HUES64 (cell line): ENCODE data around the gene SHFL.

Experiments
- H3K27ac ChIP-seq: 2 replicates; pipeline ENCODE4 v1.7.0; 2013; ENCODE audit warnings: low read depth, low read length, inconsistent platforms
- H3K27me3 ChIP-seq: 2 replicates; pipeline ENCODE4 v1.6.1; 2013; ENCODE audit warnings: mild to moderate bottlenecking, low read length; ENCODE audit not compliant: insufficient read depth
- H3K36me3 ChIP-seq: 2 replicates; pipeline ENCODE4 v1.6.1; 2013; ENCODE audit warnings: mild to moderate bottlenecking, low read length; ENCODE audit not compliant: insufficient read depth
- H3K4me1 ChIP-seq: 2 replicates; pipeline ENCODE4 v1.6.1; 2013; ENCODE audit warnings: mild to moderate bottlenecking, low read length, moderate library complexity; ENCODE audit not compliant: insufficient read depth
- H3K4me3 ChIP-seq: 2 replicates; pipeline ENCODE4 v1.5.1; 2013; ENCODE audit warnings: mild to moderate bottlenecking, low read length, moderate library complexity
- H3K9ac ChIP-seq: 2 replicates; pipeline ENCODE4 v1.6.1; 2013; ENCODE audit warnings: mild to moderate bottlenecking, low read depth, low read length
- H3K9me3 ChIP-seq: 2 replicates; pipeline ENCODE4 v1.6.1; 2013; ENCODE audit warnings: low read depth, low read length; ENCODE audit not compliant: insufficient read depth
- WGBS: fragments of 150-250, 120-280 bp; methylation state at CpG from one replicate; pipeline ENCODE4 v1.1.7; 2013; ENCODE audit warnings: missing lambda C conversion rate; 5-methylcytosine and 5-hydroxymethylcytosine counted together

SHFL gene

DNA sequence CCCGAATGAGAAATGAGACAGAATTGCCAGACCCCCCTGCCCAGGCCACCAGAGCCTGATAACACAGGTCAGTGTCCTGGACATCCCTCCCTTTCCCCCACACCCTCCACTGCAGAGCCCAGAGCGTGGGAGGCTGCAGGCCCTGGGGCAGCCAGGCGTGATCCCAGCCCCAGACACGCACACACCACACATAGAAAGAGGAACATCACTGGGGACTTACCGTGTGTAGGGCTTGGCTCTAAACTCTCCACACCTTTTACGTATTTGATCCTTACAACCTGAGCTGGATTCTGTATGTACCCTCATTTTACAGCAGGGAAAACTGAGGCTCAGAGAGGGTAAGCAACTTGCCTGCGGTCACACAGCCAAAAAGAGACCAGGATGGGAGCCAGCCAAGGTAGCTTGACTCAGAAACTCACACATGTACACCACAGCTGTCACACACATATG, 16.7 kb downstream of the SHFL start:
- WGBS, result 89% methylated on average over 7 of the region's 7 CpGs

DNA sequence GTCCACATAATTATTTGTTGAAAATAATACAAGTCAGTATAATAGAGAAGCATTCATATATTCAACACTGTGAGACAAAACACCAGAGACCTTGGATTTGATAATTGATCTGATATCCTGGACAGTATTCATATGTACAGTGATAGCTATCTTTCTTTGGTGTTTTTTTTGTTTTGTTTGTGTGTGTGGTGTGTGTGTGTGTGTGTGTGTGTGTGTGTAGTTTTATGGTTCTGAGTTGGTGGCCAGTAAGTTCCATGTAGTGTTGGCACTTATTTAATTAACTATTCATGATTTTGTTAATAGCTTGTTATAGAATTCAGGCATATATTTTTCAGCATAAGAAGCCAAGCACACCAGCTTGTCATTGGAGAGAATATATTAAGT, 18.0 kb downstream of the SHFL start:
- Histone ChIP-seq H3K9ac (no peak overlapping the region), H3K9me3 (no peaks in the 10 kb centered on the region), H3K36me3 (peaks cover 21% of the 10 kb centered on the region), H3K27ac (no peak overlapping the region), H3K4me1 (peaks cover 5% of the 10 kb centered on the region), H3K4me3 (no peak overlapping the region), H3K27me3 (no peaks in the 10 kb centered on the region)

More for the DNA sequence above, 16.7 kb downstream of the SHFL start:
- Histone ChIP-seq H3K4me3 (no peak overlapping the region), H3K9me3 (no peaks in the 10 kb centered on the region), H3K27me3 (no peaks in the 10 kb centered on the region), H3K4me1 (peaks cover 5% of the 10 kb centered on the region), H3K27ac (no peak overlapping the region), H3K9ac (no peak overlapping the region), H3K36me3 (peaks cover 8% of the 10 kb centered on the region)

DNA sequence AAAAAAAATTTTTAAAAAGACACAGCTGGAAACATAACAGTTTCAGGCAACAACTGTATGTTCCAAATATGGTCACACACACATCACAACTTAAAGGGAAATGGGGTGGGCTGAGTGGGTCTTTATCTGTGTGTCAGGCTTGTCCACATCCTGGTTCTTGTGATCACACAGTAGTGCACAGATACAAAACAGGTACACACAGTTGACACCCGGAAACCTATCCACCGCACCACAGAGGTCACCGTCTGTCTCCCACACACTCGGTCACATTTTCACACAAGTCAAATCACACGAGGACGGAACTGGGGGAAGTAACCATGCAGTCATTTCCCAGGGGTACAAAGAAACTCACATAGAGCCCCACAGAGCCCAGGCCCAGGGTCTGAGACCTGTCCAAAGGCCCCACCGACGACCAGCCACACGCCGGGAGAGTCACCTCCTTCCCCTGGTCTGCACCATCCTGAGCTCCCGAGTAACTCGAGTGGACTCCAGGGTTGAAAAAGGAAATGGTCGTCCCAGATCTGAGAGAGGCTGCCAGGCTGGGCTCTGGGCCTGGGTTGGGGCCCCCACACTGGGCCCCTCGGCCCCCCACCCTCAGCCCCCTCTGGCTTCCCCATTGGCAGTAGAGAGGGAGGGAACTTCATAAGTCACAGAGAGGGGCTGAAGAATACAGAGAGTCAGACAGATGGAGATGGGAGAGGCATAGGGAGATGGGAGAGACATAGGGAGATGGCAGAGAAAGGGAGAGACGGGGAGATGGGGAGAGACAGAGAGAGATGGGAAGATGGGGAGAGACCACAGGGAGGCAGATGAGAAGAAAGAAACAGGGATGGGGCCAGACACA, 18.8 kb downstream of the SHFL start:
- H3K9ac ChIP-seq, result no peak overlapping the region
- no peak overlapping the region for H3K4me3 ChIP-seq
- peaks cover 5% of the 10 kb centered on the region for H3K4me1 ChIP-seq
- no peak overlapping the region for H3K27ac ChIP-seq
- H3K9me3 ChIP-seq, result no peaks in the 10 kb centered on the region
- H3K36me3 ChIP-seq, result peaks cover 29% of the 10 kb centered on the region
- 86% methylated on average over 15 of the region's 15 CpGs for WGBS
- no peaks in the 10 kb centered on the region for H3K27me3 ChIP-seq

DNA sequence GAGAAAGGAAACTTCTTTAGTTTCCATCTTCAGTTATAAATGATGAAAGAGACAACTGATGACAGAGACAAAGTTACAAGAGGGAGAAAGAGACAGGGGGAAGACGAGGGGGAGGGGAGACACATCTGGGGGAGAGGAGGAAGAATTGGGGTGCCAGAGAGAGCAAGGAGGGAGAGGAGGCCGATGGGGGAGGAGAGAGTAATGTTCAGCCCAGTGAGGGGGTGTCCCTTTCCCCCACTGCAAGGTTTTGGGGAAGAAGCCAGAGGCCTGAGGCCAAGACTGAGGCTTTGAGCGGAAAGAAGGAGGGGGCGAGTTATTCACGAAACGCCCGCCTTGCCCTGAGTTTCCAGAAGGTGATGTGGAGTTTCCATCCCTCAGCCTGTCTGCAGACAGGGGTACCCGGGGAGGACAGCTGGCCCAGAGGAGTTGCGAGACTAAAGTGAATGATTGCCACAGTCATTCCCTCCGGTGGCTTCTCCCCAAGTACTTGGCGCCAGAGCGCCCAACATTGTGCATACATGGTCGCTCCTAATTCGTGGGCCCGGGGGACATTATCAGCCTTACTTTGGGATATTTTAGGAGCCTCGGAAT, 19.5 kb downstream of the SHFL start:
- Histone ChIP-seq H3K4me3 (peak overlapping the region; percentile 79), H3K4me1 (peaks cover 5% of the 10 kb centered on the region), H3K27me3 (no peaks in the 10 kb centered on the region), H3K9ac (no peak overlapping the region), H3K9me3 (no peaks in the 10 kb centered on the region), H3K27ac (no peak overlapping the region), H3K36me3 (peaks cover 36% of the 10 kb centered on the region)
- WGBS, result 65% methylated on average over 16 of the region's 16 CpGs

DNA sequence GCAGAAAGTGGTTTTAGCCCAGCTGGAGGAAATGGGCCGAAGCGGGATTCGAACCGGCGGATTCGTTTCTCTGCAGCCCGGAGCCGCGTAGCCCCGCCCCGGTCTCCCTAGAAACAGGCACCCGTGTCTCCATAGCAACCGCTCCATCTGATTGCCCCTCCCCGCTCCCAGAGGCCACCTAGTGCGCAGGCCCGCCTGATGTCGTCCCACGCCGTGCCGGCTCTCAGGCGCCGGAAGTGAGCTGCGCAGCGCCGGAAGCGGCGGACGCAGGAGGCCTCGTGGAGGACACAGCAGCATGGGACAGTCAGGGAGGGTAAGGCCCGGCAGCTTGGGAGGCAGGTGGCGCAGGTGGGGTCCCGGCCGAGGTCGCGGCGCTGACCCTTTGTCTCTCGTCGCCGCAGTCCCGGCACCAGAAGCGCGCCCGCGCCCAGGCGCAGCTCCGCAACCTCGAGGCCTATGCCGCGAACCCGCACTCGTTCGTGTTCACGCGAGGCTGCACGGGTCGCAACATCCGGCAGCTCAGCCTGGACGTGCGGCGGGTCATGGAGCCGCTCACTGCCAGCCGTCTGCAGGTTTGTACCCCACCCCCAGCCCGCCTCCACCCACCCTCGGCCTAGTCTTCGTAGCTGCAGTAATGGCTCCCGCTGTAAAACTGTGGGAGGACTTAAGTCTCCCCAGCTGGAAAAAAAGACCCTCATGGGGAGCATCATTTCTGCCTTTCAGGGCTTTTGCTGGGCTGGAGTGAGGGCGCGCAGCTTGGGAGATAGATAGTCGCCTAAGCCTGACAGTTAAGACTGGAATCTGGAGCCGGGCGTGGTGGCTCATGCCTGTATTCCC, 20.2 kb downstream of the SHFL start, which contains the start of gene PPAN:
Gene PPAN (plus strand): TSS at position 263 of the 837 bp plus-strand sequence. CDS start 33 bp downstream, at position 296.
- H3K27ac ChIP-seq, result peak within 1 kb of the TSS; percentile 68
- H3K27me3 ChIP-seq, result no peaks in the 10 kb centered on the region
- H3K9ac ChIP-seq, result peak within 1 kb of the TSS; percentile 95
- H3K4me1 ChIP-seq, result peaks cover 5% of the 10 kb centered on the region
- H3K36me3 ChIP-seq, result peaks cover 43% of the 10 kb centered on the region
- no peaks in the 10 kb centered on the region for H3K9me3 ChIP-seq
- WGBS, result under 1% methylated on average over 71 of the region's 71 CpGs
- H3K4me3 ChIP-seq, result peak within 1 kb of the TSS; percentile 79

DNA sequence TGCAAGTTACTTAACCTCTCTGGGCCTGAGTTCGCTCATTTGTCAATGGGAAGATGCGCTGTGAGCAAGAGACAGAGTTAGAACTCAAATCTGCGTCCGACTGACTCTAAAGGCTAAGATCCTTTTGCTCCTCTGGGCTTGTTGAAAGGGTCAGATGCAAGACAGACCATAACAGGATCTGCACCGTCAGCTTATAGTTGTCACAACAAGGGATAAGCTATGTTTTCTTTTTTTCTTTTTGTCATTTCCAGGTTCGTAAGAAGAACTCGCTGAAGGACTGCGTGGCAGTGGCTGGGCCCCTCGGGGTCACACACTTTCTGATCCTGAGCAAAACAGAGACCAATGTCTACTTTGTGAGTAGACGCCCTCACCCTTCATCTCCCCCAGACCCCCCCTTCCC, 21.1 kb downstream of the SHFL start:
- Histone ChIP-seq H3K27ac (no peak overlapping the region; the same call in 1 of the 2 replicates), H3K27me3 (no peaks in the 10 kb centered on the region), H3K36me3 (peaks cover 46% of the 10 kb centered on the region), H3K9me3 (no peaks in the 10 kb centered on the region), H3K4me3 (peak overlapping the region; percentile 79), H3K4me1 (peaks cover 5% of the 10 kb centered on the region), H3K9ac (peak overlapping the region; percentile 95)
- 91% methylated on average over 10 of the region's 10 CpGs for WGBS

DNA sequence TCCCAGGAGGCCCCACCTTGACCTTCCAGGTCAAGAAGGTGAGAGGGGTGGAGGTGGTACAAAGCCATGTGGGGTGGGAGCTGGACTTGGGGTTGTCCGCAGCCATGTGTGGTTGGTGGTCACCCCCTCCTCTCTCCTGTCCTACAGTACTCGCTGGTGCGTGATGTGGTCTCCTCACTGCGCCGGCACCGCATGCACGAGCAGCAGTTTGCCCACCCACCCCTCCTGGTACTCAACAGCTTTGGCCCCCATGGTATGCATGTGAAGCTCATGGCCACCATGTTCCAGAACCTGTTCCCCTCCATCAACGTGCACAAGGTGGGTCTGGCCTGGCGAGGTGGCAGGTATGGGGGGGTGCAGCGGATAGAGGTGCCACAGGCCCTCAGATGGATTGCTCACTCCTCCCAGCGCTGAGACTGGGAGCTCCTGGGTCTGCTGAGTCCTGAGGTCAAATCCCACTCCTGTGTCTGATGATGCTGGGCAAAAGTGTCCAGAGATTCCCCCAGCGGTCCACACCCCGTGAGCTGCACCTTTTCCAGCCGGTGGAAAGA, 21.8 kb downstream of the SHFL start:
- Histone ChIP-seq H3K9ac (no peak overlapping the region), H3K4me3 (no peak overlapping the region), H3K27me3 (no peaks in the 10 kb centered on the region), H3K36me3 (peaks cover 46% of the 10 kb centered on the region), H3K27ac (no peak overlapping the region), H3K9me3 (no peaks in the 10 kb centered on the region), H3K4me1 (peaks cover 5% of the 10 kb centered on the region)
- 96% methylated on average over 14 of the region's 14 CpGs for WGBS

DNA sequence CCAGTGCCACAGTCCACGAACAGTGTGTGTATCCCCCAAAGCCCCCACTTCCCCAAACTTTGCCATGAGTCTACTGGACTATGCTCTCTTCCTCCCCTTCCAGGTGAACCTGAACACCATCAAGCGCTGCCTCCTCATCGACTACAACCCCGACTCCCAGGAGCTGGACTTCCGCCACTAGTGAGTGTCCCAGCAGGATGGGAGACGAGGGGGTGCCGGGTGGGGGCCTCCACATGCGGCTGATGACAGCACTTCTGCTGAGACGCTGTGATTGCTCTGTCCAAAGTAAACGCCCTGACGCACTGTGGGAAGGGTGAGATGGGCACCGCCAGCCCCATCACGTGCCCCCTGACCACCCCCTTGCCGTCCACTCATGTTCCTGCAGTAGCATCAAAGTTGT, 23.4 kb downstream of the SHFL start:
- Histone ChIP-seq H3K4me3 (no peak overlapping the region), H3K27ac (no peak overlapping the region), H3K27me3 (no peaks in the 10 kb centered on the region), H3K9ac (no peak overlapping the region), H3K36me3 (peaks cover 47% of the 10 kb centered on the region), H3K4me1 (peaks cover 5% of the 10 kb centered on the region), H3K9me3 (no peaks in the 10 kb centered on the region)
- WGBS, result 96% methylated on average over 14 of the region's 14 CpGs

DNA sequence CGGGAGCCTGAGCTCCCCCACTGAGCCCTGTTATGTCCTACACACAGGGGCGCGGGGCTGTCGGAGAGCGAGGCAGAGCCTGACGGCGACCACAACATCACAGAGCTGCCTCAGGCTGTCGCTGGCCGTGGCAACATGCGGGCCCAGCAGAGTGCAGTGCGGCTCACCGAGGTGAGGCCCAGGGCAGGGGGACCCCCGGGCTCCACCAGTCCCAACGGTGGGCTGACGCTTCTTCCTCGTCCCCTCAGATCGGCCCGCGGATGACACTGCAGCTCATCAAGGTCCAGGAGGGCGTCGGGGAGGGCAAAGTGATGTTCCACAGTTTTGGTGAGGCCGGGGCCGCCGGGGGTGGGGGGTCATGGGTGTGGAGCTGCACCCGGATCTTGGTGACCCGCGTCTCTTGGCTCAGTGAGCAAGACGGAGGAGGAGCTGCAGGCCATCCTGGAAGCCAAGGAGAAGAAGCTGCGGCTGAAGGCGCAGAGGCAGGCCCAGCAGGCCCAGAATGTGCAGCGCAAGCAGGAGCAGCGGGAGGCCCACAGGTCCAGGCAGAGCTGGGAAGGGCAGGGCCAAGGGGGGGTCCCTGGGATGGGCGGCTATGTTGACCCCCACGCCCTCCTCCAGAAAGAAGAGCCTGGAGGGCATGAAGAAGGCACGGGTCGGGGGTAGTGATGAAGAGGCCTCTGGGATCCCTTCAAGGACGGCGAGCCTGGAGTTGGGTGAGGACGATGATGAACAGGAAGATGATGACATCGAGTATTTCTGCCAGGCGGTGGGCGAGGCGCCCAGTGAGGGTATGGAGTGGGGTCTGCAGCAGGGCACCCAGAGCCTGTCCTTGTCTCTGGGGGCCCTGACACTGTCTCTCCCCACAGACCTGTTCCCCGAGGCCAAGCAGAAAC, 24.2 kb downstream of the SHFL start:
- Histone ChIP-seq H3K36me3 (peaks cover 52% of the 10 kb centered on the region), H3K4me3 (no peak overlapping the region), H3K27ac (no peak overlapping the region), H3K9me3 (no peaks in the 10 kb centered on the region), H3K4me1 (peaks cover 5% of the 10 kb centered on the region), H3K9ac (no peak overlapping the region), H3K27me3 (no peaks in the 10 kb centered on the region)
- 97% methylated on average over 44 of the region's 44 CpGs for WGBS

DNA sequence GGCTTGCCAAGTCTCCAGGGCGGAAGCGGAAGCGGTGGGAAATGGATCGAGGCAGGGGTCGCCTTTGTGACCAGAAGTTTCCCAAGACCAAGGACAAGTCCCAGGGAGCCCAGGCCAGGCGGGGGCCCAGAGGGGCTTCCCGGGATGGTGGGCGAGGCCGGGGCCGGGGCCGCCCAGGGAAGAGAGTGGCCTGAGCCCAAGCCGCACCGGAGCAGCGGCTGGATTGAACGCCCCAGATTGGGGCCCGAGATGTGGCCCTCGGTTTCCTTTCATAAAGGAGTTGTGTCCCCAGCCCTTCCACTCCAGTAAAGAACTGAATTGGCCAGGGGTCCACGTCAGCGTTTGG, 24.8 kb downstream of the SHFL start:
- H3K27me3 ChIP-seq, result no peaks in the 10 kb centered on the region
- H3K4me1 ChIP-seq, result peaks cover 5% of the 10 kb centered on the region
- no peak overlapping the region for H3K9ac ChIP-seq
- no peaks in the 10 kb centered on the region for H3K9me3 ChIP-seq
- H3K36me3 ChIP-seq, result peaks cover 58% of the 10 kb centered on the region
- no peak overlapping the region for H3K4me3 ChIP-seq
- no peak overlapping the region for H3K27ac ChIP-seq
- WGBS, result 96% methylated on average over 19 of the region's 19 CpGs
